Measurements from ENCODE around the gene DMXL2. TPM values are rescaled to one million over a fixed set of nuclear protein-coding genes. Genes with fewer than 3 reads are reported as not detected.

Gene DMXL2
- total and polyA plus RNA-seq, 9 of the 15 experiments (the other 6 are each of a cell fraction or from before 2014, with no cell fraction given): 9.3 to 57.7 (median 30.7) TPM

DNA sequence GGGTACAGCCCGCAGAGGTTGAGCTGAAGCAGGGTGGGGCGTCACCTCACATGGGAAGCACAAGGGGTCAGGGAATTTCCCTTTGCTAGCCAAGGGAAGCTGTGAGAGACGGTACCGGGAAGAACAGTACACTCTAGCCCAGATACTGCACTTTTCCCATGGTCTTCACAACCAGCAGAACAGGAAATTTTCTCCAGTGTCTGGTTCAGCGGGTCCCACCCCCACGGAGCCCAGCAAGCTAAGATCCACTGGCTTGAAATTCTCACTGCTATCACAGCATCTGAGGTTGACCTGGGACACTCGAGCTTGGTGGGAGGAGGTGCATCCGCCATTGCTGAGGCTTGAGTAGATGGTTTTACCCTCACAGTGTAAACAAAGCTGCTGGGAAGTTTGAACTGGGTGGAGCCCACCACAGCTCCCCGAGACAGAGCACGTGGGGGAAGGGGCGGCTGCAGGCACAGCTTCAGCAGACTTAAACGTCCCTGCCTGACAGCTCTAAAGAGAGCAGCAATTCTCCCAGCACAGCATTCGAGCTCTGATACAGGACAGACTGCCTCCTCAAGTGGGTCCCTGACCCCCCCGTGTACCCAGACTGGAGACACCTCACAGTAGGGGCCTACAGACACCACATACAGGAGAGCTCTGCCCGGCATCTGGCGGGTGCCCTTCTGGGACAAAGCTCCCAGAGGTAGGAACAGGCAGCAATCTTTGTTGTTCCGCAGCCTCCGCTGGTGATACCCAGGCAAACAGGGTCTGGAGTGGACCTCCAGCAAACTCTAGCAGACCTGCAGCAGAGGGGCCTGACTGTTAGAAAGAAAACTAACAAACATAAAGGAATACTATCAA lies 53.4 kb downstream of the DMXL2 start (continued):
- TF ChIP-seq, protein P1, sequence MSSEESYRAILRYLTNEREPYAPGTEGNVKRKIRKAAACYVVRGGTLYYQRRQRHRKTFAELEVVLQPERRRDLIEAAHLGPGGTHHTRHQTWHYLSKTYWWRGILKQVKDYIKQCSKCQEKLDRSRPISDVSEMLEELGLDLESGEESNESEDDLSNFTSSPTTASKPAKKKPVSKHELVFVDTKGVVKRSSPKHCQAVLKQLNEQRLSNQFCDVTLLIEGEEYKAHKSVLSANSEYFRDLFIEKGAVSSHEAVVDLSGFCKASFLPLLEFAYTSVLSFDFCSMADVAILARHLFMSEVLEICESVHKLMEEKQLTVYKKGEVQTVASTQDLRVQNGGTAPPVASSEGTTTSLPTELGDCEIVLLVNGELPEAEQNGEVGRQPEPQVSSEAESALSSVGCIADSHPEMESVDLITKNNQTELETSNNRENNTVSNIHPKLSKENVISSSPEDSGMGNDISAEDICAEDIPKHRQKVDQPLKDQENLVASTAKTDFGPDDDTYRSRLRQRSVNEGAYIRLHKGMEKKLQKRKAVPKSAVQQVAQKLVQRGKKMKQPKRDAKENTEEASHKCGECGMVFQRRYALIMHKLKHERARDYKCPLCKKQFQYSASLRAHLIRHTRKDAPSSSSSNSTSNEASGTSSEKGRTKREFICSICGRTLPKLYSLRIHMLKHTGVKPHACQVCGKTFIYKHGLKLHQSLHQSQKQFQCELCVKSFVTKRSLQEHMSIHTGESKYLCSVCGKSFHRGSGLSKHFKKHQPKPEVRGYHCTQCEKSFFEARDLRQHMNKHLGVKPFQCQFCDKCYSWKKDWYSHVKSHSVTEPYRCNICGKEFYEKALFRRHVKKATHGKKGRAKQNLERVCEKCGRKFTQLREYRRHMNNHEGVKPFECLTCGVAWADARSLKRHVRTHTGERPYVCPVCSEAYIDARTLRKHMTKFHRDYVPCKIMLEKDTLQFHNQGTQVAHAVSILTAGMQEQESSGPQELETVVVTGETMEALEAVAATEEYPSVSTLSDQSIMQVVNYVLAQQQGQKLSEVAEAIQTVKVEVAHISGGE (CRISPR knock-in tag; IDR thresholded peaks at IDR 0.05): 0 out of 6 replicates have a peak, but pooled peaks of 1 of the 3 experiments have one; percentile 33
- TF ChIP-seq ATF7 (IDR thresholded peaks at IDR 0.05) (peak; percentile 64), SMARCA4 (IDR thresholded peaks at IDR 0.05) (0 out of 2 replicates have a peak, but pooled peaks have one; percentile 10), GATA2 (CRISPR knock-in tag; IDR thresholded peaks at IDR 0.05) (peak; percentile 70), CXXC5 (CRISPR knock-in tag; IDR thresholded peaks at IDR 0.05) (0 out of 2 replicates have a peak, but pooled peaks have one; percentile 18), ZNF584 (CRISPR knock-in tag; IDR thresholded peaks at IDR 0.05; ENCODE audit: low read depth) (peak; percentile 46; the same call in 1 of the 2 replicates)
